ENCODE data around the gene DLG1.

DNA sequence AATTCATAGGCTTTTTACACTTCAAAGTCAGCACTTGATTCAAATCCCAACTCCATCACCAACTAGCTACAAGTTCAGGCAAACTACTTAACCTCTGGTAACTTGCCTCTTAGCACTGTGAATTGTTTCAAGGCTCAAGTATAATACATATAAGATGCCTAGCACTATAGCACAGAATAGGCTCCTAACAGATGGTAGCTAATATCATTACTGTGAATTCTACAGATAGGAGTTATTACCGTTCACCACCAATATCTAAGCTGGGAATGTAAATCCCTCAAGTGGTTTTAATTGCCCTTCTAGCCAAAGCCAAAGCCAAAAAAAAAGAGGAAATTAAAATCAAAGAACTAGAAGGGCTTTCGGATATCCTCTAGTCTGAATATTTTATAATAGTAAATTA is 15.4 kb downstream of the DLG1 start:
- TF ChIP-seq, protein P1, sequence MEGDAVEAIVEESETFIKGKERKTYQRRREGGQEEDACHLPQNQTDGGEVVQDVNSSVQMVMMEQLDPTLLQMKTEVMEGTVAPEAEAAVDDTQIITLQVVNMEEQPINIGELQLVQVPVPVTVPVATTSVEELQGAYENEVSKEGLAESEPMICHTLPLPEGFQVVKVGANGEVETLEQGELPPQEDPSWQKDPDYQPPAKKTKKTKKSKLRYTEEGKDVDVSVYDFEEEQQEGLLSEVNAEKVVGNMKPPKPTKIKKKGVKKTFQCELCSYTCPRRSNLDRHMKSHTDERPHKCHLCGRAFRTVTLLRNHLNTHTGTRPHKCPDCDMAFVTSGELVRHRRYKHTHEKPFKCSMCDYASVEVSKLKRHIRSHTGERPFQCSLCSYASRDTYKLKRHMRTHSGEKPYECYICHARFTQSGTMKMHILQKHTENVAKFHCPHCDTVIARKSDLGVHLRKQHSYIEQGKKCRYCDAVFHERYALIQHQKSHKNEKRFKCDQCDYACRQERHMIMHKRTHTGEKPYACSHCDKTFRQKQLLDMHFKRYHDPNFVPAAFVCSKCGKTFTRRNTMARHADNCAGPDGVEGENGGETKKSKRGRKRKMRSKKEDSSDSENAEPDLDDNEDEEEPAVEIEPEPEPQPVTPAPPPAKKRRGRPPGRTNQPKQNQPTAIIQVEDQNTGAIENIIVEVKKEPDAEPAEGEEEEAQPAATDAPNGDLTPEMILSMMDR (IDR thresholded peaks at IDR 0.05; ENCODE audit: low read length): no peak
- TF ChIP-seq EZH2phosphoT487 (IDR thresholded peaks at IDR 0.05; ENCODE audit: low read length): no peak

All from MM.1S (cell line).